Liver (tissue), 9 donors: ENCODE measurements around the gene CELSR1. TPM values are rescaled to one million over a fixed set of nuclear protein-coding genes. Genes with fewer than 3 reads are reported as not detected.

Experiments
- DNase-seq: peaks from one replicate; pipeline ENCODE4 v3.0.0-alpha.2; 2017; ENCODE audit warnings: low spot score
- H3K27ac ChIP-seq, 2 donors: one replicate each; pipeline ENCODE4 v1.7.0; 2013; ENCODE audit warnings: inconsistent platforms in 2 of 2, low read length in 2 of 2, control low read depth in 1 of 2, low read depth in 1 of 2, mild to moderate bottlenecking in 1 of 2
- H3K27me3 ChIP-seq, 4 donors: one replicate each; pipeline versions ENCODE4 v1.6.1 to v1.7.0; 2013; ENCODE audit warnings: low read length in 3 of 4, inconsistent platforms in 1 of 4, mild to moderate bottlenecking in 1 of 4, moderate library complexity in 1 of 4; ENCODE audit not compliant: control insufficient read depth in 4 of 4, insufficient read depth in 4 of 4
- H3K36me3 ChIP-seq, 4 donors: one replicate each; pipeline versions ENCODE4 v1.6.1 to v1.7.0; 2013; ENCODE audit warnings: low read length in 3 of 4, mild to moderate bottlenecking in 3 of 4, low read depth in 1 of 4, moderate library complexity in 1 of 4; ENCODE audit not compliant: control insufficient read depth in 4 of 4, insufficient read depth in 3 of 4
- H3K4me1 ChIP-seq, 4 donors: one replicate each; pipeline versions ENCODE4 v1.6.1 to v1.7.0; 2013; ENCODE audit warnings: low read length in 3 of 4, mild to moderate bottlenecking in 3 of 4, moderate library complexity in 1 of 4; ENCODE audit not compliant: control insufficient read depth in 4 of 4, insufficient read depth in 4 of 4
- H3K4me3 ChIP-seq, 3 donors: one replicate each; pipeline versions ENCODE4 v1.6.1 to v1.7.0; 2013; ENCODE audit warnings: low read length in 3 of 3, control low read depth in 1 of 3, low read depth in 1 of 3, mild to moderate bottlenecking in 1 of 3
- H3K9ac ChIP-seq, 2 donors: one replicate each; pipeline ENCODE4 v1.7.0; 2013; ENCODE audit warnings: low read length in 2 of 2, mild to moderate bottlenecking in 2 of 2, moderate library complexity in 2 of 2, control low read depth in 1 of 2, low read depth in 1 of 2
- H3K9me3 ChIP-seq, 4 donors: one replicate each; pipeline versions ENCODE4 v1.6.1 to v1.7.0; 2013; ENCODE audit warnings: low read length in 3 of 4; ENCODE audit not compliant: control insufficient read depth in 4 of 4
- EGR1 ChIP-seq, 2 donors: IDR thresholded peaks; 2 replicates each; pipeline ENCODE4 v1.6.1; 2016 to 2018; ENCODE audit warnings: antibody characterized with exemption in 2 of 2, low read depth in 2 of 2
- FOXA1 ChIP-seq: IDR thresholded peaks from 2 replicates; pipeline ENCODE4 v1.6.1; 2016; ENCODE audit warnings: antibody characterized with exemption
- GABPA ChIP-seq, 2 donors: IDR thresholded peaks in 1 of 2; conservative IDR thresholded peaks in 1 of 2; 2 replicates each; pipeline ENCODE4 v1.6.1; 2016; ENCODE audit warnings: antibody characterized with exemption in 2 of 2, mild to moderate bottlenecking in 1 of 2, moderate library complexity in 1 of 2
- HNF4A ChIP-seq, 2 donors: conservative IDR thresholded peaks; 2 replicates each; pipeline ENCODE4 v1.6.1; 2016; ENCODE audit warnings: antibody characterized with exemption in 2 of 2, mild to moderate bottlenecking in 2 of 2
- HNF4G ChIP-seq: IDR thresholded peaks from 2 replicates; pipeline ENCODE4 v1.6.1; 2016; ENCODE audit warnings: antibody characterized with exemption
- JUND ChIP-seq, 2 donors: IDR thresholded peaks; 2 replicates each; pipeline ENCODE4 v1.6.1; 2016; ENCODE audit warnings: antibody characterized with exemption in 2 of 2
- NR2F2 ChIP-seq: IDR thresholded peaks from 2 replicates; pipeline ENCODE4 v1.6.1; 2016; ENCODE audit warnings: antibody characterized with exemption
- RAD21 ChIP-seq, 2 donors: IDR thresholded peaks; 2 replicates each; pipeline ENCODE4 v1.6.1; 2016; ENCODE audit warnings: antibody characterized with exemption in 2 of 2, mild to moderate bottlenecking in 2 of 2
- RXRA ChIP-seq, 2 donors: IDR thresholded peaks; 2 replicates each; pipeline ENCODE4 v1.6.1; 2017 to 2018; ENCODE audit warnings: antibody characterized with exemption in 2 of 2, mild to moderate bottlenecking in 1 of 2
- SP1 ChIP-seq: IDR thresholded peaks from 2 replicates; pipeline ENCODE4 v1.6.1; 2018; ENCODE audit warnings: antibody characterized with exemption, mild to moderate bottlenecking
- TAF1 ChIP-seq: conservative IDR thresholded peaks from 2 replicates; pipeline ENCODE4 v1.6.1; 2016; ENCODE audit warnings: antibody characterized with exemption, mild to moderate bottlenecking
- YY1 ChIP-seq: IDR thresholded peaks from 2 replicates; pipeline ENCODE4 v1.6.1; 2016; ENCODE audit warnings: antibody characterized with exemption, mild to moderate bottlenecking
- WGBS: extraction: QIAGEN DNeasy Blood & Tissue Kit; methylation state at CpG from one replicate; pipeline ENCODE4 v1.1.7; 2013; 5-methylcytosine and 5-hydroxymethylcytosine counted together
- polyA plus RNA-seq, 2 donors: library from polyadenylated mRNA; stranded (reverse) in 1 of 2; unstranded in 1 of 2; fragments of 200-250 nt in 1 of 2; fragments of >200 nt in 1 of 2; fragmentation: Nextera tagmentation in 1 of 2; extraction: Ambion mirVana in 1 of 2; gene quantifications; one replicate each; pipeline versions ENCODE4 v1.2.1 to v1.2.3, GENCODE V29; 2013 to 2015
- total RNA-seq, 2 donors: library from RNA; depleted of rRNA; stranded (reverse); fragments of >200 nt; gene quantifications; one replicate each; pipeline ENCODE4 v1.2.3, GENCODE V29; 2014
- TF ChIP-seq, protein P1 (sequence below): IDR thresholded peaks from 2 replicates; pipeline ENCODE4 v1.6.1; 2016; ENCODE audit warnings: antibody characterized with exemption
- TF ChIP-seq, protein P2 (sequence below): IDR thresholded peaks from 2 replicates; pipeline ENCODE4 v1.6.1; 2016; ENCODE audit warnings: antibody characterized with exemption
- TF ChIP-seq, protein P3 (sequence below): fragments of 150-350 bp; IDR thresholded peaks from 2 replicates; pipeline ENCODE4 v1.5.1; 2017; ENCODE audit warnings: improper control_type of control experiment, low read depth, low read length; ENCODE audit not compliant: missing input control
- TF ChIP-seq, protein P4 (sequence below): IDR thresholded peaks from 2 replicates; pipeline ENCODE4 v1.6.1; 2016; ENCODE audit warnings: antibody characterized with exemption, mild to moderate bottlenecking
- donor health status: healthy.
- donor health status: healthy.
- donor health status: healthy.
- donor health status: healthy.
- donor health status: healthy.

Gene CELSR1
- total and polyA plus RNA-seq, 4 donors: 0.37 to 1.6 (median 1.3) TPM

DNA sequence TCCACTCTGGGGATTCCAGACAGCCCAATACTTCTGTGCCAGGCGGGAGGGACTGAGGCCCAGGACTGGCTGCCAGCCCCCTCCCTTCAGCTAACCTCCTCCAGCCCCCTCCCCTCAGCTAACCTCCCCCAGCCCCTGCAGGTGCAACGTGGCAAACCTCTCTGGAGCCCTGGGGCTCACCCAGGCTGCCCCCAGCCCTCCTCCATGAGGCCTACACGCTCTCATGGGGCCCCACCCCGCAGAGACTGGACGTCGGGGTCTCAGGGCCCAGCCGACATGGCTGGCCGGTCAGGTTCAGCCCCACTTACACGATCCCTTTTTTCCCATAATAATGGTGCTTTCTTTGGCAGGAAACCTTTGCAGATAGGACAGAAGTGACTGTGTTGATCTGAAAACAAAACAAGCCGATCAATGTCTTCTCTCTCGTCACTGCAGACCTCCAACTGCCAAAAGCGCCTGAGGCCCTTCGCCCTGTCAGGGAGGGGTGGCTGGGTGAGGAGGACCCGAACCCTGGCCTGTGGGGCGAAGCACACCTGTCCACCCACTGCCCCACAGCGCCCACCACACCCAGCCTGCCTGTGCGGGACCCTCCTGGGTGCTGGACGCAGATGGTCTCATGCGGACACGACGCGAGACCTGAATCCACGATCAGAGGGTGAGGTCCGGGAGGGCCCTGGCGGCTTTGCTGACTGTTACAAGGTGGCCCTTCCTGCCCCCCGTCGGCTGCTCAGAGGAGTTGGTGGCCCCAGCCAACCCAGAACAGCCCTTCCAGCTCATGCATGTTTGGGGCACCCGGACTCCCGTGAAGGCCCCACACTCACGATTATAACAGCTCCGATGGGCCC, 168.3 kb downstream of the CELSR1 start:
- no peak overlapping the region for H3K9ac ChIP-seq
- peak overlapping the region; percentile 64 to 86 for H3K27ac ChIP-seq
- no peaks in the 10 kb centered on the region for H3K9me3 ChIP-seq
- TF ChIP-seq SP1: no peak
- TF ChIP-seq JUND (IDR thresholded peaks at IDR 0.05): no peak
- TF ChIP-seq FOXA1: no peak
- TF ChIP-seq TAF1: no peak
- no peak for TF ChIP-seq HNF4G
- peak in 1 of 2 donors; percentile 39 for TF ChIP-seq RXRA (IDR thresholded peaks at IDR 0.05)
- TF ChIP-seq, protein P1, sequence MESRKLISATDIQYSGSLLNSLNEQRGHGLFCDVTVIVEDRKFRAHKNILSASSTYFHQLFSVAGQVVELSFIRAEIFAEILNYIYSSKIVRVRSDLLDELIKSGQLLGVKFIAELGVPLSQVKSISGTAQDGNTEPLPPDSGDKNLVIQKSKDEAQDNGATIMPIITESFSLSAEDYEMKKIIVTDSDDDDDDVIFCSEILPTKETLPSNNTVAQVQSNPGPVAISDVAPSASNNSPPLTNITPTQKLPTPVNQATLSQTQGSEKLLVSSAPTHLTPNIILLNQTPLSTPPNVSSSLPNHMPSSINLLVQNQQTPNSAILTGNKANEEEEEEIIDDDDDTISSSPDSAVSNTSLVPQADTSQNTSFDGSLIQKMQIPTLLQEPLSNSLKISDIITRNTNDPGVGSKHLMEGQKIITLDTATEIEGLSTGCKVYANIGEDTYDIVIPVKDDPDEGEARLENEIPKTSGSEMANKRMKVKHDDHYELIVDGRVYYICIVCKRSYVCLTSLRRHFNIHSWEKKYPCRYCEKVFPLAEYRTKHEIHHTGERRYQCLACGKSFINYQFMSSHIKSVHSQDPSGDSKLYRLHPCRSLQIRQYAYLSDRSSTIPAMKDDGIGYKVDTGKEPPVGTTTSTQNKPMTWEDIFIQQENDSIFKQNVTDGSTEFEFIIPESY: no peak
- TF ChIP-seq, protein P2, sequence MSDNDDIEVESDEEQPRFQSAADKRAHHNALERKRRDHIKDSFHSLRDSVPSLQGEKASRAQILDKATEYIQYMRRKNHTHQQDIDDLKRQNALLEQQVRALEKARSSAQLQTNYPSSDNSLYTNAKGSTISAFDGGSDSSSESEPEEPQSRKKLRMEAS: no peak
- TF ChIP-seq NR2F2: no peak
- TF ChIP-seq, protein P3, sequence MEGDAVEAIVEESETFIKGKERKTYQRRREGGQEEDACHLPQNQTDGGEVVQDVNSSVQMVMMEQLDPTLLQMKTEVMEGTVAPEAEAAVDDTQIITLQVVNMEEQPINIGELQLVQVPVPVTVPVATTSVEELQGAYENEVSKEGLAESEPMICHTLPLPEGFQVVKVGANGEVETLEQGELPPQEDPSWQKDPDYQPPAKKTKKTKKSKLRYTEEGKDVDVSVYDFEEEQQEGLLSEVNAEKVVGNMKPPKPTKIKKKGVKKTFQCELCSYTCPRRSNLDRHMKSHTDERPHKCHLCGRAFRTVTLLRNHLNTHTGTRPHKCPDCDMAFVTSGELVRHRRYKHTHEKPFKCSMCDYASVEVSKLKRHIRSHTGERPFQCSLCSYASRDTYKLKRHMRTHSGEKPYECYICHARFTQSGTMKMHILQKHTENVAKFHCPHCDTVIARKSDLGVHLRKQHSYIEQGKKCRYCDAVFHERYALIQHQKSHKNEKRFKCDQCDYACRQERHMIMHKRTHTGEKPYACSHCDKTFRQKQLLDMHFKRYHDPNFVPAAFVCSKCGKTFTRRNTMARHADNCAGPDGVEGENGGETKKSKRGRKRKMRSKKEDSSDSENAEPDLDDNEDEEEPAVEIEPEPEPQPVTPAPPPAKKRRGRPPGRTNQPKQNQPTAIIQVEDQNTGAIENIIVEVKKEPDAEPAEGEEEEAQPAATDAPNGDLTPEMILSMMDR: no peak
- no peak for TF ChIP-seq YY1
- TF ChIP-seq, protein P4, sequence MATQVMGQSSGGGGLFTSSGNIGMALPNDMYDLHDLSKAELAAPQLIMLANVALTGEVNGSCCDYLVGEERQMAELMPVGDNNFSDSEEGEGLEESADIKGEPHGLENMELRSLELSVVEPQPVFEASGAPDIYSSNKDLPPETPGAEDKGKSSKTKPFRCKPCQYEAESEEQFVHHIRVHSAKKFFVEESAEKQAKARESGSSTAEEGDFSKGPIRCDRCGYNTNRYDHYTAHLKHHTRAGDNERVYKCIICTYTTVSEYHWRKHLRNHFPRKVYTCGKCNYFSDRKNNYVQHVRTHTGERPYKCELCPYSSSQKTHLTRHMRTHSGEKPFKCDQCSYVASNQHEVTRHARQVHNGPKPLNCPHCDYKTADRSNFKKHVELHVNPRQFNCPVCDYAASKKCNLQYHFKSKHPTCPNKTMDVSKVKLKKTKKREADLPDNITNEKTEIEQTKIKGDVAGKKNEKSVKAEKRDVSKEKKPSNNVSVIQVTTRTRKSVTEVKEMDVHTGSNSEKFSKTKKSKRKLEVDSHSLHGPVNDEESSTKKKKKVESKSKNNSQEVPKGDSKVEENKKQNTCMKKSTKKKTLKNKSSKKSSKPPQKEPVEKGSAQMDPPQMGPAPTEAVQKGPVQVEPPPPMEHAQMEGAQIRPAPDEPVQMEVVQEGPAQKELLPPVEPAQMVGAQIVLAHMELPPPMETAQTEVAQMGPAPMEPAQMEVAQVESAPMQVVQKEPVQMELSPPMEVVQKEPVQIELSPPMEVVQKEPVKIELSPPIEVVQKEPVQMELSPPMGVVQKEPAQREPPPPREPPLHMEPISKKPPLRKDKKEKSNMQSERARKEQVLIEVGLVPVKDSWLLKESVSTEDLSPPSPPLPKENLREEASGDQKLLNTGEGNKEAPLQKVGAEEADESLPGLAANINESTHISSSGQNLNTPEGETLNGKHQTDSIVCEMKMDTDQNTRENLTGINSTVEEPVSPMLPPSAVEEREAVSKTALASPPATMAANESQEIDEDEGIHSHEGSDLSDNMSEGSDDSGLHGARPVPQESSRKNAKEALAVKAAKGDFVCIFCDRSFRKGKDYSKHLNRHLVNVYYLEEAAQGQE: no peak
- no peak for TF ChIP-seq EGR1 (IDR thresholded peaks at IDR 0.05; ENCODE audit: low read depth in 2 of 2)
- TF ChIP-seq GABPA (IDR thresholded peaks at IDR 0.05 in 1 of 2, conservative IDR thresholded peaks at IDR 0.05 in 1 of 2): no peak
- peak in 1 of 2 donors; percentile 64 for TF ChIP-seq HNF4A (conservative IDR thresholded peaks at IDR 0.05)
- TF ChIP-seq RAD21 (IDR thresholded peaks at IDR 0.05): no peak
- no peak overlapping the region for H3K4me3 ChIP-seq
- no peaks in the 10 kb centered on the region for H3K36me3 ChIP-seq
- WGBS: 74% methylated on average over 31 of the region's 31 CpGs
- H3K4me1 ChIP-seq: peaks cover 14 to 54% (median 43%) of the 10 kb centered on the region in 4 donors
- no peak for DNase-seq
- H3K27me3 ChIP-seq: no peaks in the 10 kb centered on the region
